T-helper 1 cell treated with Interleukin-12 subunit alpha and Interleukin-12 subunit beta and Interleukin-4 antibody, amounts not matched to agents 30 μg/mL and 1 μg/mL, for 36 hours (primary cell): Measurements from ENCODE around the gene HSD17B1.
"Not testable (repeated sequence)": the region's sequence is repeated elsewhere in the genome, so short reads cannot be mapped to it uniquely, and the experiment has no call there.

Experiments used
- H3K27ac Mint-ChIP-seq: one replicate; pipeline ENCODE4 v1.8.0; 2021; ENCODE audit warnings: mild to moderate bottlenecking, mixed read lengths
- H3K27me3 Mint-ChIP-seq: one replicate; pipeline ENCODE4 v1.8.0; 2021; ENCODE audit warnings: low read depth, mixed read lengths
- H3K36me3 Mint-ChIP-seq: one replicate; pipeline ENCODE4 v1.8.0; 2021; ENCODE audit warnings: low read depth, mixed read lengths
- H3K4me1 Mint-ChIP-seq: one replicate; pipeline ENCODE4 v1.8.0; 2021; ENCODE audit warnings: low read depth, mixed read lengths
- H3K4me3 Mint-ChIP-seq: one replicate; pipeline ENCODE4 v1.8.0; 2021; ENCODE audit warnings: mild to moderate bottlenecking, moderate library complexity, mixed read lengths
- H3K9me3 Mint-ChIP-seq: one replicate; pipeline ENCODE4 v1.8.0; 2021; ENCODE audit warnings: mixed read lengths

The HSD17B1 gene

GRCh38 chr17:42536048-42536371, 16.7 kb upstream of the HSD17B1 start, which contains the start of gene NAGLU:
Gene NAGLU, plus strand, starts transcription at chr17:42536241. Its CDS starts 32 bp downstream, at chr17:42536273.
- peak within 1 kb of the TSS; percentile 86 for H3K4me3 Mint-ChIP-seq
- H3K27me3 Mint-ChIP-seq = peaks cover 8% of the 10 kb centered on the region
- H3K4me1 Mint-ChIP-seq = peaks cover 39% of the 10 kb centered on the region
- H3K9me3 Mint-ChIP-seq = no peaks in the 10 kb centered on the region
- H3K27ac Mint-ChIP-seq = peak within 1 kb of the TSS; percentile 86
- peaks cover 15% of the 10 kb centered on the region for H3K36me3 Mint-ChIP-seq

GRCh38 chr17:42536372-42537155, 16.2 kb upstream of the HSD17B1 start:
- H3K9me3 Mint-ChIP-seq = no peaks in the 10 kb centered on the region
- H3K27ac Mint-ChIP-seq = peak overlapping the region; percentile 86
- H3K27me3 Mint-ChIP-seq = peaks cover 8% of the 10 kb centered on the region
- peak overlapping the region; percentile 86 for H3K4me3 Mint-ChIP-seq
- peaks cover 39% of the 10 kb centered on the region for H3K4me1 Mint-ChIP-seq
- H3K36me3 Mint-ChIP-seq = peaks cover 18% of the 10 kb centered on the region

GRCh38 chr17:42537156-42537805, 15.4 kb upstream of the HSD17B1 start:
- Mint-ChIP-seq H3K4me3 (peak overlapping the region; percentile 86), H3K4me1 (peaks cover 39% of the 10 kb centered on the region), H3K27ac (no peak overlapping the region), H3K9me3 (no peaks in the 10 kb centered on the region), H3K27me3 (peaks cover 8% of the 10 kb centered on the region), H3K36me3 (peaks cover 18% of the 10 kb centered on the region)

- H3K27me3 Mint-ChIP-seq = peaks cover 8% of the 10 kb centered on the region
- peak overlapping the region; percentile 21 for H3K27ac Mint-ChIP-seq
- peak overlapping the region; percentile 68 for H3K4me3 Mint-ChIP-seq
- H3K4me1 Mint-ChIP-seq = peaks cover 41% of the 10 kb centered on the region
- no peaks in the 10 kb centered on the region for H3K9me3 Mint-ChIP-seq
- H3K36me3 Mint-ChIP-seq = peaks cover 18% of the 10 kb centered on the region
These were observed 14.8 kb upstream of the HSD17B1 start for GRCh38 chr17:42537826-42538451.

GRCh38 chr17:42538482-42538881, 14.2 kb upstream of the HSD17B1 start:
- H3K9me3 Mint-ChIP-seq = no peaks in the 10 kb centered on the region
- H3K36me3 Mint-ChIP-seq = peaks cover 18% of the 10 kb centered on the region
- H3K27me3 Mint-ChIP-seq = peaks cover 5% of the 10 kb centered on the region
- H3K4me3 Mint-ChIP-seq = no peak overlapping the region
- no peak overlapping the region for H3K27ac Mint-ChIP-seq
- peaks cover 39% of the 10 kb centered on the region for H3K4me1 Mint-ChIP-seq

- H3K27me3 Mint-ChIP-seq, H3K9me3 Mint-ChIP-seq: not testable (repeated sequence)
- peak overlapping the region; percentile 80 for H3K27ac Mint-ChIP-seq
- H3K4me1 Mint-ChIP-seq = peaks cover 35% of the 10 kb centered on the region
- peak overlapping the region; percentile 16 for H3K4me3 Mint-ChIP-seq
- H3K36me3 Mint-ChIP-seq = peaks cover 18% of the 10 kb centered on the region
These were observed 12.2 kb upstream of the HSD17B1 start for GRCh38 chr17:42540558-42540957.

- Mint-ChIP-seq H3K27me3 (no peaks in the 10 kb centered on the region), H3K36me3 (peaks cover 16% of the 10 kb centered on the region), H3K27ac (peak overlapping the region; percentile 80), H3K9me3 (no peaks in the 10 kb centered on the region), H3K4me3 (peak overlapping the region; percentile 63), H3K4me1 (peaks cover 32% of the 10 kb centered on the region)
These were observed 11.5 kb upstream of the HSD17B1 start for GRCh38 chr17:42541041-42541833.

GRCh38 chr17:42543190-42544079, 9.3 kb upstream of the HSD17B1 start:
- peaks cover 14% of the 10 kb centered on the region for H3K36me3 Mint-ChIP-seq
- no peak overlapping the region for H3K27ac Mint-ChIP-seq
- H3K4me1 Mint-ChIP-seq = peaks cover 24% of the 10 kb centered on the region
- H3K9me3 Mint-ChIP-seq = no peaks in the 10 kb centered on the region
- no peak overlapping the region for H3K4me3 Mint-ChIP-seq
- H3K27me3 Mint-ChIP-seq = no peaks in the 10 kb centered on the region

- Mint-ChIP-seq H3K27me3 (no peaks in the 10 kb centered on the region), H3K4me3 (no peak overlapping the region), H3K36me3 (peaks cover 8% of the 10 kb centered on the region), H3K4me1 (peaks cover 26% of the 10 kb centered on the region), H3K9me3 (no peaks in the 10 kb centered on the region), H3K27ac (no peak overlapping the region)
These were observed 7.8 kb upstream of the HSD17B1 start for GRCh38 chr17:42544874-42545283.

GRCh38 chr17:42545755-42546505, 6.8 kb upstream of the HSD17B1 start:
- not testable (repeated sequence) for H3K27me3 Mint-ChIP-seq

GRCh38 chr17:42547001-42547461, 5.7 kb upstream of the HSD17B1 start:
- no peak overlapping the region for H3K27ac Mint-ChIP-seq
- H3K36me3 Mint-ChIP-seq = peaks cover 3% of the 10 kb centered on the region
- H3K4me1 Mint-ChIP-seq = peaks cover 12% of the 10 kb centered on the region
- H3K27me3 Mint-ChIP-seq = no peaks in the 10 kb centered on the region
- no peaks in the 10 kb centered on the region for H3K9me3 Mint-ChIP-seq
- no peak overlapping the region for H3K4me3 Mint-ChIP-seq

More at GRCh38 chr17:42545755-42546505, 6.8 kb upstream of the HSD17B1 start:
- not testable (repeated sequence) for H3K9me3 Mint-ChIP-seq, H3K36me3 Mint-ChIP-seq, H3K4me3 Mint-ChIP-seq, H3K27ac Mint-ChIP-seq
- peaks cover 21% of the 10 kb centered on the region for H3K4me1 Mint-ChIP-seq

GRCh38 chr17:42547698-42548069, 5.0 kb upstream of the HSD17B1 start:
- no peak overlapping the region for H3K4me3 Mint-ChIP-seq
- peaks cover 12% of the 10 kb centered on the region for H3K4me1 Mint-ChIP-seq
- no peak overlapping the region for H3K27ac Mint-ChIP-seq
- peaks cover 3% of the 10 kb centered on the region for H3K36me3 Mint-ChIP-seq
- H3K9me3 Mint-ChIP-seq = no peaks in the 10 kb centered on the region
- H3K27me3 Mint-ChIP-seq = no peaks in the 10 kb centered on the region
